ENCODE data around the gene JMJD1C. TPM values are rescaled to one million over a fixed set of nuclear protein-coding genes. Genes with fewer than 3 reads are reported as not detected.
A peak's percentile ranks its signal among the peaks of the same experiment; 100 is the strongest.

The JMJD1C gene
- total RNA-seq, 6 experiments from 2014 or later, result 29.6 to 53.3 (median 38.2) TPM

DNA sequence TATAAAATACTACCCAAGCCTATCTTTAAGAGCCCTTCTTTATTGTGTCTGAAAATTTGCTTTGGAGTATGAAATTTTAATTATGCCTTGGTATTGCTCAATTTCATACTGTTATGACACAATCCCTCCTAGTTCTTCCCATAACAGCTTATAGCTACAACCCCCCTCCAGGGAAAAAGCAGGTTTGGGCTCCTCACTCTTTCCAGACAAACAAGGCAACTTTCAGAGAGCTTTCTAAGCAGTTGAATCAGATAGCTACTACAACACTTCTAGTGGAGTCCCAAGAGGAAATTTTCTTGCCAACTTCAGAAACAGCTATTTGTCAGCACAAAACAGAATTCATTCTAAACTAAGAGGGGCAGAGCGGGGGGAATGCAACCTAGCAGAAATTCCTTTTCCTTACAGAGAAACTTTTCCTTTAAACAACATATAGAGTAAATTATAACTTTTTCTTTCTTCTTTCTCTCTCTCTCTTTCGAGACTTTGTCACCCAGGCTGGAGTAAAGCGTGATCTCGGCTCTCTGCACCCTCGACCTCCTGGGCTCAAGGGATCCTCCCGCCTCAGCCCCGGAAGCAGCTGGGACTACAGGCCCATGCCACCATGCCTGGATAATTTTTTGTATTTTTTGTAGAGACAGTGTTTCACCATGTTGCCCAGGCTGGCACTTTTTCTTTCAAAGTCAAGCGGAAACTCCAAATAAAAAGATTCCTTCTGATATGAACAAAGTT lies 26.0 kb upstream of the JMJD1C start:
- H3K4me1 ChIP-seq, result no peaks in the 10 kb centered on the region
- no peak overlapping the region for H3K4me3 ChIP-seq
- H3K27me3 ChIP-seq, result no peaks in the 10 kb centered on the region
- H3K9me3 ChIP-seq, result no peaks in the 10 kb centered on the region
- no peak for DNase-seq
- intact Hi-C loops (cut with DNase I), result no loop called here
- H3K27ac ChIP-seq, result no peak overlapping the region
- WGBS (ENCODE audit: insufficient coverage, low coverage, low lambda C conversion rate, missing lambda C conversion rate), result 88% methylated on average over 8 of the region's 8 CpGs
- TF ChIP-seq POLR2A (IDR thresholded peaks at IDR 0.05), result no peak
- TF ChIP-seq, protein P1, sequence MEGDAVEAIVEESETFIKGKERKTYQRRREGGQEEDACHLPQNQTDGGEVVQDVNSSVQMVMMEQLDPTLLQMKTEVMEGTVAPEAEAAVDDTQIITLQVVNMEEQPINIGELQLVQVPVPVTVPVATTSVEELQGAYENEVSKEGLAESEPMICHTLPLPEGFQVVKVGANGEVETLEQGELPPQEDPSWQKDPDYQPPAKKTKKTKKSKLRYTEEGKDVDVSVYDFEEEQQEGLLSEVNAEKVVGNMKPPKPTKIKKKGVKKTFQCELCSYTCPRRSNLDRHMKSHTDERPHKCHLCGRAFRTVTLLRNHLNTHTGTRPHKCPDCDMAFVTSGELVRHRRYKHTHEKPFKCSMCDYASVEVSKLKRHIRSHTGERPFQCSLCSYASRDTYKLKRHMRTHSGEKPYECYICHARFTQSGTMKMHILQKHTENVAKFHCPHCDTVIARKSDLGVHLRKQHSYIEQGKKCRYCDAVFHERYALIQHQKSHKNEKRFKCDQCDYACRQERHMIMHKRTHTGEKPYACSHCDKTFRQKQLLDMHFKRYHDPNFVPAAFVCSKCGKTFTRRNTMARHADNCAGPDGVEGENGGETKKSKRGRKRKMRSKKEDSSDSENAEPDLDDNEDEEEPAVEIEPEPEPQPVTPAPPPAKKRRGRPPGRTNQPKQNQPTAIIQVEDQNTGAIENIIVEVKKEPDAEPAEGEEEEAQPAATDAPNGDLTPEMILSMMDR (IDR thresholded peaks at IDR 0.05), result no peak
- no peaks in the 10 kb centered on the region for H3K36me3 ChIP-seq
- peak in 2 of 4 donors; percentile 26 to 29 for ATAC-seq

DNA sequence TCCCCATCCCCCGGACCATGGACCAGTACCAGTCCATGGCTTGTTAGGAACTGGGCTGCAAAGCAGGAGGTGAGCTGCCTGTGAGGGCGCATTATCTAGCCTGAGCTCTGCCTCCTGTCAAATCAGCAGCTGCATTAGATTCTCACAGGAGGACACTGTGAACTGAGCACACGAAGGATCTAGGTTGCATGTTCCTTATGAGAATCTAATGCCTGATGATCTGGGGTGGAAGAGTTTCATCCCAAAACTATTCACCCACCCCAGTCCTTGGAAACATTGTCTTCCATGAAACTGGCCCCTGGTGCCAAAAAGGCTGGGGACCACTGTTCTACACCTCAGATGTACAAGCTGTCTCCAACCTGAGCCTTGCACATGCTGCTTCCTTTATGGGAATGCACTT lies 24.1 kb upstream of the JMJD1C start:
- intact Hi-C loops (cut with DNase I), result no loop called here
- DNase-seq (no peak), ATAC-seq (no peak)
- Histone ChIP-seq H3K4me1 (no peaks in the 10 kb centered on the region), H3K9me3 (no peaks in the 10 kb centered on the region), H3K27me3 (no peaks in the 10 kb centered on the region), H3K36me3 (no peaks in the 10 kb centered on the region), H3K4me3 (no peak overlapping the region), H3K27ac (no peak overlapping the region)
- TF ChIP-seq, protein P1 (IDR thresholded peaks at IDR 0.05), result no peak
- no peak for TF ChIP-seq POLR2A (IDR thresholded peaks at IDR 0.05)
- WGBS (ENCODE audit: insufficient coverage, low coverage, low lambda C conversion rate, missing lambda C conversion rate), result no CpG with 5 or more reads among the region's 3 CpGs

DNA sequence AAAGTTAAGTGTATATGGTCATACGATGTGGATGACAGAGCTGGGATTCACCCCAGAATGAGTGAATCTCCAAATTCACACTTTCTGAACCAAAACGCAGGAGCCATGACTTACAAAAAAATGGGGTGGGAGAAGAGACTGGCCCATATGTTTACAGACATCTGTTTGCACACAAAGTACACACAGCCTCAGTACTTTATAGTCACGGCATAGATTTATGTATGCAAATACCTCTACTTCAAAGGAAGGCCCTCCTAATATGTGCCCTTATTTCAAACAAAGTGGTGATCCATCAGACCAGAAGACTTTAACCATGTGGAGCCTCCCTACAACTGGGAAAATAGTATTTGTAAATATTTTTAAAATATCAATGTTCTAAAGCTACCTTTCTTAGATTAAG lies 22.2 kb upstream of the JMJD1C start:
- no peak for TF ChIP-seq POLR2A (IDR thresholded peaks at IDR 0.05)
- TF ChIP-seq, protein P1 (IDR thresholded peaks at IDR 0.05), result no peak
- ATAC-seq (no peak), DNase-seq (no peak)
- Histone ChIP-seq H3K9me3 (no peaks in the 10 kb centered on the region), H3K27me3 (no peaks in the 10 kb centered on the region), H3K36me3 (no peaks in the 10 kb centered on the region), H3K27ac (no peak overlapping the region), H3K4me3 (no peak overlapping the region), H3K4me1 (no peaks in the 10 kb centered on the region)
- WGBS (ENCODE audit: insufficient coverage, low coverage, low lambda C conversion rate, missing lambda C conversion rate), result 86% methylated on average over 3 of the region's 3 CpGs
- intact Hi-C loops (cut with DNase I), result no loop called here

DNA sequence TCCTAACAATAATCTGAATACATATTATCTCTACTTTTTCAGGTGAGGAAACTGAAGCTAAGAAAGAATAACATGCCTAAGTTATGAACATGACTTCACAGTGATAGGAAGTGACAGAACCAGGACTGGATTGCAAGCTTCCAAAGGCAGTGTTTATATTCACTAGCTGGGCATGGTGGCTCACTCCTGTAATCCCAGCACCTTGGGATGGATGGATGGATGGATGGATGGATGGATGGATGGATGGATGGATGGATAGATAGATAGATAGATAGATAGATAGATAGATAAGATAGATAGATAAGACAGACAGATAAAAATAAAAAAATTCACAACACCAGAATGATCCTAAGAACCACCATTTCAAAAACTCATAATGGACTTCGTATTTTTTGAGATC lies 18.2 kb upstream of the JMJD1C start:
- Histone ChIP-seq H3K4me3 (no peak overlapping the region), H3K9me3 (no peaks in the 10 kb centered on the region), H3K36me3 (no peaks in the 10 kb centered on the region), H3K27me3 (no peaks in the 10 kb centered on the region), H3K27ac (no peak overlapping the region), H3K4me1 (no peaks in the 10 kb centered on the region)
- DNase-seq (no peak), ATAC-seq (no peak)
- whole genome bisulfite sequencing (ENCODE audit: insufficient coverage, low coverage, low lambda C conversion rate, missing lambda C conversion rate), result 100% methylated on average over 1 of the region's 1 CpG
- intact Hi-C loops (cut with DNase I), result no loop called here
- TF ChIP-seq, protein P1 (IDR thresholded peaks at IDR 0.05), result no peak
- no peak for TF ChIP-seq POLR2A (IDR thresholded peaks at IDR 0.05)
